T-helper 22 cell (primary cell): ENCODE results near the gene ATG4A.

Source experiments
- DNase-seq: peaks from one replicate; pipeline ENCODE4 v3.0.0-alpha.2; 2020; ENCODE audit warnings: low read depth

The ATG4A gene

GRCh38 chrX:108122748-108123147 is 31.2 kb downstream of the ATG4A start:
- DNase-seq = no peak

DNA sequence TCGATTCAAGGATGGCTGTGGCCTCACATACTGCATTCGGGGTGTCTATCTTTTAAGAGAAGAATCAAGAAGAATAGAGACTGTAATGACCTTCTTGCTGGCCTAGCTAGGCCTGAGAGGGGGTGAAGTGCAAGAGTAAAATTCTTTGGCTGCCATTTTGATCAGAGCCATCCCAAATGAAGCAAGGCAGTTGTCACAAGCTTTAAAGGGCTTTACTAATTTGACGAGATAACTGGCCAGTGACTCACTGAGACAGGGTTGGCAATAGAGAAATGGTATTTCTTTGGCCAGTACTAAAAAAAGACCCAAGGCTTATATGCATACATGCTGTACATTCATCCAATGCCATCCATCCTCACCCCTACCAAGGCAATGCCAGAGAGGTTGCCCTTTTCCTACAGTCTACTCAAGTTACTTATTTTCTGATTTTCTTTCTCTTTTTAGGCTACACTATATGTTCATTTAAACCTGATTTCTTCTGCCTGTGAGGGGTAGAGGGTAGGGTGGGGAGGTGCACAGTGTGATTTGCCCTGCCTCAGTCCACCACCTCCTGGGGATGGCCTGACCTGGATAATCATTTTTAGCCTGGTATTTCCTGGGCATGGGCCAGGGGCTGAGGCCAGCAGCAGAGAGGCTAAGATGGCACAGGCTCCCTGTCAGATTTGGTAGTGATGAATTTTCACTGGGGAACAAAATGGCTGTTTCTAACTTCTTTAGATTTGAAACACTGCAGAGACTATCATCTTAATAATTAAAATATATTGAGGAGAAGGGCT is 32.2 kb downstream of the ATG4A start:
- DNase-seq = no peak

DNA sequence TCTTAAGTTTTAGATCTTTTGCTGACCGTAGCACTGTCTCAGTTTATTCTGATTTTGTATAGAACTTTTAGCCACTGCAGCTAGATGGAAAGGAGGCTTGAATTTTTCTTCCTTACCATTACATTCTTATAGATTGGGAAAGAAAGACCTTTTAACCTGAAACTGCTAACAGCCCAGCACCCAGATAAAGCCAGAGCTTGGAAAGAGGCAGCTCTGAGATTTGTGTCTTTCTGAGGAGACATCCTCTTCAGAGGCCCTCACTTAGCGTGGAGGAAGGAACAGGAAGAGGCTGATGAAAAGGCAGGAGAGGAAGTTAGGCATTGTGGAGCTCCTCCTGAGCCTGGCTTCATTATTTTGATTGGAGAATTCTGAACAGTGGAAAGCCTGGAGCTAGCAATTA is 35.1 kb downstream of the ATG4A start:
- no peak for DNase-seq

DNA sequence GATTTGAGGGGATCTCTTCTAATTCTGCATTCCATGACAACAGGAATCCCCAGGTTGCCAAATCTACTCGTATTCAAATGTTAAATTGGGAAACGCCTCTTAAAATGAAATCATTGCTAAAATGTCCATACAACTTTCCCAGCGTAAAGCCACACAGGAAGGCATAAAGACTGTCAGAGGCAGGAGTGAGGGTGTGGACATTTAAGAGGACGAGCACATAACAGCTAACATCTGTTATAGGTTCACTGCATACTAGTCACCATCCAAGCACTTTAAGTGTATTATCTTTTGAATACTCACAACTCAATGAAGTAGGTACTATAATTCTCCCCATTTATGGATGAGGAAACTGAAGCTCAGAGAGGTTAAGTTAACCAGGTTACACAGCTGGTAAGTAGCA is 35.6 kb downstream of the ATG4A start:
- DNase-seq = no peak

- no peak for DNase-seq
Observed at GRCh38 chrX:108130889-108131288, 39.3 kb downstream of the ATG4A start.

DNA sequence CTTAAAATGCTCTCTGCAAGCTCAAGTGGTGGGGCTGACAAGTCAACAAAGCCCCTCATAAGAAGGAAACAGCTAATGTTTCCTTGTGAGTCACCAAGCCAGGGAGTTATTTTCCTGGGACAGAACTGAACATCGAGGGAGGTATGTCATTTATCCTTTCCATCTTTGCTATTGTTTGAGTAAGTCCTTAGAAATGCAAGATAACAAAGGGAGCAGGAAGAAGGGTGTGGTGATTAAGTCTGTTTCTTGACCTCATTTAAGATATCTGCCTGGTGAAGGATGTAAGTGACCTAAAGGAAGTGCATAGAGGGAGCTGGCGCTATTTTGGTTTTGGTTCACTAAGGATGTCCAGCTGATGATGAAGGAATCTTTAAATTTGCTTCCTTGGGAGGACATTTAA is 39.9 kb downstream of the ATG4A start:
- DNase-seq = no peak

DNA sequence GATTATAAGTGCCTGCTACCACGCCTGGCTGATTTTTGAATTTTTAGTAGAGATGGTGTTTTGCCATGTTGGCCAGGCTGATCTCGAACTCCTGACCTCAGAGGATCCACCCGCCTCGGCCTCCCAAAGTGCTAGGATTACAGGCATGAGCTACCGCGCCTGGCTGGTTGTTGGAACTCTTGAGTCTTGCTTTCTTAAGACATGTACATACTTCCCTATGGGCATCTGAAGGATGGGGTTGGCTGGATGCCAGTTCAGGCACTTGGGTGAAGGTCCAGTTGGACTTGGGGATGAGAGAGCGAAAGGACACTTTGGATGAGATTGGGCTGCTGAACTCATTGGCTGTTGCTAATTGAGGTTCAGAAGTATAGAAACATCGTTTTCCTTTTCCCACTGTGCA is 40.5 kb downstream of the ATG4A start:
- no peak for DNase-seq

- DNase-seq = no peak
Observed at GRCh38 chrX:108132876-108133275, 41.3 kb downstream of the ATG4A start.

GRCh38 chrX:108134724-108135123 is 43.1 kb downstream of the ATG4A start:
- DNase-seq = no peak

DNA sequence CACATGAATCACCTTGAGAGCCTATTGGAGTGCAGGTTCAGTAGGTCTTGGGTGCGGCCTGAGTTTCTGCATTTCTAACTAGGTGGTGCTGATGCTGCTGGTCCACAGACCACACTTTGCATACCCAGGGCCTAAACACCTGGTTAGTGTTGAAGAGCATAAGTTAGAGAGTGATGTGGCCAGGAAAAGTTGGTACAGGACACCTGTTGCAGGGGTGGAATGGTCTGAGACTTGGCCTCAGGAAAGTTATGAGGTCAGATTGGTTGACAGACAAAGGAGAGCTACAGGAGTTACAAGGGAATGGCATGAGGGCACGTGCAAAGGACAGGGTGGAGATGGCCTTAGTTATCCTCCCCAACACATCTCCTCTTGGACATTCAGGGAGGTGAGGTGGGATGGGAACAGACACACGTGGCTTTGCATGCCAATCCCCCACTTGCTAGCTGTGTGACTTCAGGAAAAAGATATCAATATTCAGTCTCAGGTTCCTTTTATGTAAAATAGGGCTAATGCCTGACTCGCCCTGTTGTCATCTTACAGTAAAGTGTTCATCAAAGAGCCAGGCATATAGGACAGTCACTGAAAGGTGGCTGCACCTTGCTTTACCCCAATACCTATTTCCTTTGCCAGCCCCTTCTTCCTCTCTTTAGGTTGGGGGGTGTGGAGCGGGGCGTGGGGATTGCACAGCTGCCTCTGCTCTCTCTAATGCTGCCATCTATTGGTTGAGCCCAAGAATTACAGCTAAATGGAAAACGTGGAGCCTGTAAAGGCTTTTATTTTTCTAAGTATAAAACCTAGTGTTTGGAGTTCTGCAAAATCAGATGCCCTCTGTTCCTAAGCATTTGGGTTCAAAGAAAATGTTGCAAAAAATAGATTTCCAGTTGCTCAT is 47.5 kb downstream of the ATG4A start:
- no peak for DNase-seq

GRCh38 chrX:108148524-108148923 is 56.9 kb downstream of the ATG4A start:
- DNase-seq = no peak

GRCh38 chrX:108156082-108156481 is 64.5 kb downstream of the ATG4A start:
- DNase-seq = no peak

DNA sequence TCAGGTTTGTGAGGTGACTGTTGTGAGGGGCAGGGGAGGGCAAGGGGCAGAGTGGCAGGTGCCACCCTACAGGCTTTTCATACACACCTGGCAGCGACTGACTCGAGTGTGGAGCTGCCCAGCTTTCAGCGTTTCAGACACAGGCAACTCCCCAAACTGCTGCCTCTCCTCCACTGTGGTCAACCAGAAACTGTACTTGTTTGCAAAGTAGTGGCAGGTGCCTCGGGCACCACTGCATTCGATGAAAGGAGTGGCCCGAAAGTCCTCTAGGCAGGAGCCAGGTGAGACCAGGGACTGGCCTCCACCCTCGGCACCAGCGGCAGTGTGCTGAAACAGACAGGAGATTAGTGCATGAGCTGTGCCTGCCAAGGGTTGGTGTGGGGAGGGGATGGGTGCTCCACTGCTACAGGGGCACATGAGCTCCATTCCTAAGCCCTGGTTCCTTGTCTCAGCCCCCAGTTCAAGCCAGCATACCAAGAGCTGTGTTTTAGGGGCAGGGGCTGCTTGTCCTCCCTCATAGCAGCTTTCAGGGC is 65.4 kb downstream of the ATG4A start:
- no peak for DNase-seq

DNA sequence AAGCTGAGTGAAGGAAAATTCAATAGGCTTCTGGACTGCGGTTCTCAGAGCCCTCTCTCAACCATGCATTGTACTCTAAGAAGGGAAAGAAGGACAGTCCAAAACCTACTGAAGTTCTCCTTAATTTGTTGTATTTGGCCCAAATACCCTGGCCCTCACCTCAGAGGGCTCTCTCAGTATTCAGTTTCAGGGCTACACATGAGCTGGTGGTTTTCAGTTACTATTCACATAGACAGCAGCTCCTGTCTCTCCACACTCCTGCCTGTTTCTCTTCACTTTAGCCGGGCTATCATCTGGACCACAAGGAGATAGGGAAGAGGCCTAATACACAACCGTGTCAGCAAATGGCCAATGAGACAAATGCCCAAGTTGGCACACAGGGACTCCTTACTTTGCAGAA is 66.0 kb downstream of the ATG4A start:
- no peak for DNase-seq

GRCh38 chrX:108159028-108159670 is 67.6 kb downstream of the ATG4A start:
- no peak for DNase-seq

- DNase-seq = no peak
Observed at GRCh38 chrX:108160309-108160708, 68.7 kb downstream of the ATG4A start.

DNA sequence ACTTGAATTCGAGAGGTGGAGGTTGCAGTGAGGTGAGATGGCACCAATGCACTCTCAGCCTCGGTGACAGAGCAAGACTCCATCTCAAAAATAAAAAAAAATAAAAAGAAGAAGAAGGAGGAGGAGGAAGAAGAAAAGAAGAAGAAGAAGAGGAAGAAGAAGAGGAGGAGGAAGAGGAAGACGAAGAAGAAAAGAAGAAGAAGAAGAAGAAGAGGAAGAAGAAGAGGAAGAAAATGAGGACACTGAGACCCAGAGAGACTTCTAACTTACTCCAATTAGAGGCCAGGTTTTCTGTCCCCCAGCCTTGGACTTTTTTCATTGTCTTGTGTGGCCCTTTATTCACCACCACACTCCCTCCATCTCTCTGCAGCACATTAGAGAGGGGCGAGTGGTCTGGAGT is 70.7 kb downstream of the ATG4A start:
- no peak for DNase-seq

- no peak for DNase-seq
Observed at GRCh38 chrX:108163333-108164082, 71.9 kb downstream of the ATG4A start.

DNA sequence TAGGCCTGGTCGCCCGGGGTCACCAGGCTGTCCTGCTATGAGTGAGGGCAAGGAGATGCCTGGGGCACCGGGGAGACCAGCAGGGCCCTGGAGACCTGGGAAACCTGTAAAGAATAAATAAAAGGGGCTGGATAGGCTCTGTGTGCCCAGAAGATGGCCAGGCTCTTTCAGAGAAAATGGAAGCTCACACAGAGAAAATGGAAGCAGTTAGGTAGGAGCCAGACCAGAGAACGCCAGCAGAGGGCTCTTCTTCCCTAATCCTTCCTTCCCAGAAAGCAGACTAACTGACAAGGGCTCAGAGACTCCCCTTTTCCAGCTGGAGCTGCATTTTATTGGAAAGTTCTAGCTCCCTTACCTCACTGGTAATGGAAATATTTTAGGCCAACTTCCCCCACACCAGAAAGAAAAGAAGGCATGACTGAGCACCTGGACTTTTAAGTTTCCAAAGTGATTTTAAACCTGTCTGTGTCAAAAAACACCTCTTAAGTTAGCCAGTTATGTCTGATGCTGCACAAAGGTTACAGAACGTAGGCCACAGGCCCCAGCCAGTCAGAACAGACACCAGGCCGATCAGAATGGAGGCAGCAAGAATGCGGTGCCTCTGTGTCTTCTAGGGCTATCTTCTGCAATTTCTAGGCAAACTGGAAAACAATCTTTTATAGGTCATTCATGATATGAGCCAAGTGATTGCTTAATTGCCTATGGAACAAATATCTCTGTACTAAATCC is 74.0 kb downstream of the ATG4A start:
- DNase-seq = no peak

DNA sequence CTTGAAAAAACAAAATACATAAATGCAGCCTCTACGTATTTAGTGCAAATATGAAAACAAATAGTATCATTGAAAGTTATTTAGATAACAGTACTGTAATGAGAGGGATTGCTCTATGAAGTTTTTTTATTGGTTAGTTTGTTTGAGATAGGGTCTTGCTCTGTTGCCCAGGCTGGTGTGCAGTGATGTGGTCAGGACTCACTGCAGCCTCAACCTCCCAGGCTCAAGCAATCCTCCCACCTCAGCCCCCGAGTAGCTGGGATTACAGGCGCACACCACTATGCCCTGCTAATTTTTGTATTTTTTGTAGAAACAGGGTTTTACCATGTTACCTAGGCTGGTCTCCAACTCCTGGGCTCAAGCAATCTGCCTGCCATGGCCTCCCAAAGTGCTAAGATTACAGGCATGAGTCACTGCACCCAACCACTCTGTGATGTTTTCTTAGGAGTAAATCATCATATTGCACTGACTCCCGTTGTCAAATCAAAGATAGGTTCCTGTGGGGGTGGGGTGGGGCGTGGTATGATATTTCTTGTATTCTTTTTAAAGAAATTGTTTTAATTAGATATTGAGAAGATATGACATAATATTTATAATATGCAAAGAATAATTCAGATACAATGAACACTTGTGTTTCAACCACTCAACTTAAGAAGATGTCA is 75.8 kb downstream of the ATG4A start:
- DNase-seq = no peak
